Neural crest cell (in vitro differentiated cells): ENCODE data around the gene PER1. TPM values are rescaled to one million over a fixed set of nuclear protein-coding genes. Genes with fewer than 3 reads are reported as not detected.

Experiments
- DNase-seq: peaks from one replicate; pipeline ENCODE4 v3.0.0; 2021; ENCODE audit warnings: low read depth, mixed read lengths, low spot score
- H3K27ac Mint-ChIP-seq: one replicate; pipeline ENCODE4 v1.8.0; 2021; ENCODE audit warnings: mild to moderate bottlenecking, mixed read lengths; ENCODE audit not compliant: unreplicated experiment
- H3K27me3 Mint-ChIP-seq: 2 replicates; pipeline ENCODE4 v1.8.0; 2021; ENCODE audit warnings: low read depth, mild to moderate bottlenecking, mixed read lengths
- H3K36me3 Mint-ChIP-seq: 2 replicates; pipeline ENCODE4 v1.8.0; 2021; ENCODE audit warnings: low read depth, mild to moderate bottlenecking, mixed read lengths
- H3K4me1 Mint-ChIP-seq: 2 replicates; pipeline ENCODE4 v1.8.0; 2021; ENCODE audit warnings: mixed read lengths
- H3K4me3 Mint-ChIP-seq: one replicate; pipeline ENCODE4 v1.8.0; 2021; ENCODE audit warnings: mild to moderate bottlenecking, mixed read lengths
- H3K9me3 Mint-ChIP-seq: 2 replicates; pipeline ENCODE4 v1.8.0; 2021; ENCODE audit warnings: mixed read lengths
- total RNA-seq: library from RNA; stranded (reverse); gene quantifications from 2 replicates; pipeline ENCODE4 v1.2.1, GENCODE V29; 2021
- TF ChIP-seq, protein P1 (sequence below): fragments of 200-600 bp; sonication (generic); conservative IDR thresholded peaks from 2 replicates; pipeline ENCODE4 v1.5.0; 2021; ENCODE audit warnings: antibody characterized with exemption, mild to moderate bottlenecking

The PER1 gene
- total RNA-seq, 1 donor from 2014 or later, result 38.3 TPM

- H3K36me3 Mint-ChIP-seq, result peaks cover 12% of the 10 kb centered on the region
- H3K4me1 Mint-ChIP-seq, result peaks cover 47% of the 10 kb centered on the region
- TF ChIP-seq, protein P1, sequence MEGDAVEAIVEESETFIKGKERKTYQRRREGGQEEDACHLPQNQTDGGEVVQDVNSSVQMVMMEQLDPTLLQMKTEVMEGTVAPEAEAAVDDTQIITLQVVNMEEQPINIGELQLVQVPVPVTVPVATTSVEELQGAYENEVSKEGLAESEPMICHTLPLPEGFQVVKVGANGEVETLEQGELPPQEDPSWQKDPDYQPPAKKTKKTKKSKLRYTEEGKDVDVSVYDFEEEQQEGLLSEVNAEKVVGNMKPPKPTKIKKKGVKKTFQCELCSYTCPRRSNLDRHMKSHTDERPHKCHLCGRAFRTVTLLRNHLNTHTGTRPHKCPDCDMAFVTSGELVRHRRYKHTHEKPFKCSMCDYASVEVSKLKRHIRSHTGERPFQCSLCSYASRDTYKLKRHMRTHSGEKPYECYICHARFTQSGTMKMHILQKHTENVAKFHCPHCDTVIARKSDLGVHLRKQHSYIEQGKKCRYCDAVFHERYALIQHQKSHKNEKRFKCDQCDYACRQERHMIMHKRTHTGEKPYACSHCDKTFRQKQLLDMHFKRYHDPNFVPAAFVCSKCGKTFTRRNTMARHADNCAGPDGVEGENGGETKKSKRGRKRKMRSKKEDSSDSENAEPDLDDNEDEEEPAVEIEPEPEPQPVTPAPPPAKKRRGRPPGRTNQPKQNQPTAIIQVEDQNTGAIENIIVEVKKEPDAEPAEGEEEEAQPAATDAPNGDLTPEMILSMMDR, result no peak
- H3K27ac Mint-ChIP-seq, result peak within 1 kb of the TSS; percentile 98
- DNase-seq, result peak; percentile 72
- peak within 1 kb of the TSS; percentile 92 for H3K4me3 Mint-ChIP-seq
- H3K27me3 Mint-ChIP-seq, result peaks cover 2% of the 10 kb centered on the region
- no peaks in the 10 kb centered on the region for H3K9me3 Mint-ChIP-seq
Measured at GRCh38 chr17:8162233-8162996, 10.2 kb upstream of the PER1 start, which contains the start of gene VAMP2. Gene VAMP2 (minus strand): TSS chr17:8162948. CDS start chr17:8162879, 69 bp downstream.

GRCh38 chr17:8161289-8162232 lies 9.4 kb upstream of the PER1 start:
- Mint-ChIP-seq H3K27me3 (peaks cover 2% of the 10 kb centered on the region), H3K9me3 (no peaks in the 10 kb centered on the region), H3K4me3 (peak overlapping the region; percentile 80), H3K27ac (peak overlapping the region; percentile 62), H3K4me1 (peaks cover 46% of the 10 kb centered on the region), H3K36me3 (peaks cover 12% of the 10 kb centered on the region)
- TF ChIP-seq, protein P1, result no peak
- no peak for DNase-seq

- TF ChIP-seq, protein P1, result no peak
- Mint-ChIP-seq H3K36me3 (peaks cover 12% of the 10 kb centered on the region), H3K27ac (no peak overlapping the region), H3K9me3 (no peaks in the 10 kb centered on the region), H3K27me3 (peaks cover 2% of the 10 kb centered on the region), H3K4me3 (peak overlapping the region; percentile 80), H3K4me1 (peaks cover 46% of the 10 kb centered on the region)
- DNase-seq, result no peak
Measured at GRCh38 chr17:8160741-8161221, 8.6 kb upstream of the PER1 start.

DNA sequence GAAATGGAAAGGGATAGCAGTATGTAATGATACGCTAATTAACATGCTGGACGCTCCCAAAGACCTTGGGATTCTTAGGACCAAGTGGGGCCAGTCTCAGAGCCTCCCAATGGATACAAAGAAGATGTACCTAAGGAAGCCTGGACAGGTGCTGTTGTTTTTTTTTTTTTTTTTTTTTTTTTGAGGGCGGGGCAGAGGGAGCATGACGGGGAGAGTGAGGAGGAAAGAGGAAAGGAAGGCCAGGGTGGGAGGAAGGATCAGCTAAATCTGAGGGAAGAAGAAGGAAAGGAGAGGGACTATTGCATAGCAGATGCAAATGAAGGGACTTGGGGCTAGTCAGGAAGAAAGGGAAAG lies 8.0 kb upstream of the PER1 start:
- Mint-ChIP-seq H3K4me1 (peaks cover 46% of the 10 kb centered on the region), H3K27ac (no peak overlapping the region), H3K4me3 (peak overlapping the region; percentile 80), H3K9me3 (no peaks in the 10 kb centered on the region), H3K27me3 (peaks cover 2% of the 10 kb centered on the region), H3K36me3 (peaks cover 12% of the 10 kb centered on the region)
- no peak for DNase-seq
- TF ChIP-seq, protein P1, result no peak

GRCh38 chr17:8159459-8160223 lies 7.4 kb upstream of the PER1 start:
- Mint-ChIP-seq H3K4me1 (peaks cover 41% of the 10 kb centered on the region), H3K36me3 (peaks cover 12% of the 10 kb centered on the region), H3K4me3 (peak overlapping the region; percentile 80)

More at GRCh38 chr17:8159459-8160223, 7.4 kb upstream of the PER1 start:
- Mint-ChIP-seq H3K27me3 (peaks cover 2% of the 10 kb centered on the region), H3K9me3 (no peaks in the 10 kb centered on the region), H3K27ac (no peak overlapping the region)
- no peak for DNase-seq
- TF ChIP-seq, protein P1, result no peak
